Lower leg skin (tissue), 4 donors: ENCODE results near the gene NOM1. TPM values are rescaled to one million over a fixed set of nuclear protein-coding genes. Genes with fewer than 3 reads are reported as not detected.

Experiments
- DNase-seq, 2 donors: peaks; one replicate each; pipeline ENCODE4 v3.0.0-alpha.2; 2019; ENCODE audit warnings: low spot score in 2 of 2
- H3K4me3 ChIP-seq: fragments of 200-600 bp; sonication (generic); 2 replicates; pipeline ENCODE4 v1.5.1; 2017; ENCODE audit warnings: mild to moderate bottlenecking, low read depth; ENCODE audit not compliant: poor library complexity, severe bottlenecking
- POLR2A ChIP-seq, 2 donors: fragments of 450-650 bp; IDR thresholded peaks; one replicate each; pipeline ENCODE4 v1.6.1; 2016 to 2017; ENCODE audit warnings: antibody characterized with exemption in 2 of 2, mild to moderate bottlenecking in 1 of 2, moderate library complexity in 1 of 2
- WGBS, 2 donors: methylation state at CpG; one replicate each; pipeline ENCODE4 v1.1.5; 2018; 5-methylcytosine and 5-hydroxymethylcytosine counted together
- intact Hi-C: fragments of 100-400 bp; cut with DNase I; formaldehyde crosslinking; loops from one replicate; pipeline ENCODE4 v1.15.0; 2023; ENCODE audit warnings: low total_unique reads
- total RNA-seq, 4 donors: library from RNA; depleted of rRNA; stranded (reverse); fragments of >200 nt; gene quantifications; one replicate each; pipeline ENCODE4 v1.1.0, GENCODE V29; 2016
- TF ChIP-seq, protein P1 (sequence below), 3 donors: fragments of 450-650 bp; IDR thresholded peaks; one replicate each; pipeline ENCODE4 v1.5.1; 2016; ENCODE audit warnings: antibody characterized with exemption in 3 of 3, mild to moderate bottlenecking in 3 of 3, moderate library complexity in 2 of 3

Gene NOM1
- total RNA-seq, 4 donors from 2014 or later: 9.0 to 26.4 (median 17.4) TPM

DNA sequence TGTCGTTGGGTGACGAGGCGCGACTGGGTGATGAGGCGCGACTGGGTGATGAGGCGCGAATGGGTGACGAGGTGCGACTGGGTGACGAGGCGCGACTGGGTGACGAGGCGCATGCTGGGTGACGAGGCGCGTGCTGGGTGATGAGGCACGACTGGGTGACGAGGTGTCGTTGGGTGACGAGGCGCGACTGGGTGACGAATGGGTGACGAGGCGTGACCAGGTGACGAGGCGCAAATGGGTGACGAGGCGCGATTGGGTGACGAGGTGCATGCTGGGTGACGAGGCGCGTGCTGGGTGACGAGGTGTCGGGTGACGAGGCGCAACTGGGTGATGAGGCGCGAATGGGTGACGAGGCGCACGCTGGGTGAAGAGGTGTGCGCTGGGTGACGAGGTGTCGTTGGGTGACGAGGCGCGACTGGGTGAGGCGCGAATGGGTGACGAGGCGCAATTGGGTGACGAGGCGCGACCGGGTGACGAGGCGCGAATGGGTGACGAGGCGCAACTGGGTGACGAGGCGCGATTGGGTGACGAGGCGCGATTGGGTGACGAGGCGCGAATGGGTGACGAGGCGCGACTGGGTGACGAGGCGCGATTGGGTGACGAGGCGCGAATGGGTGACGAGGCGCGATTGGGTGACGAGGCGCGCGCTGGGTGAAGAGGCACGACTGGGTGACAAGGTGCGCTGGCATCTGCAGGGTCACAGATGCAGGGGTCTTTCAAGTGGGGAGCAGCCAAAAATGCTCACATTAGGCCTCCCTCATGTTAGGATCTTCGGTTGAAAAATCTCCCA, 7.9 kb upstream of the NOM1 start:
- no peak for DNase-seq
- intact Hi-C loops: loop anchor here (10.0 kb wide), 1 partner anchor 333 kb away; no protein-coding TSS in a partner anchor
- 95 to 97% methylated on average over 92 of the region's 92 CpGs for WGBS, 2 donors
- no peak for TF ChIP-seq POLR2A (IDR thresholded peaks at IDR 0.05)
- TF ChIP-seq, protein P1, sequence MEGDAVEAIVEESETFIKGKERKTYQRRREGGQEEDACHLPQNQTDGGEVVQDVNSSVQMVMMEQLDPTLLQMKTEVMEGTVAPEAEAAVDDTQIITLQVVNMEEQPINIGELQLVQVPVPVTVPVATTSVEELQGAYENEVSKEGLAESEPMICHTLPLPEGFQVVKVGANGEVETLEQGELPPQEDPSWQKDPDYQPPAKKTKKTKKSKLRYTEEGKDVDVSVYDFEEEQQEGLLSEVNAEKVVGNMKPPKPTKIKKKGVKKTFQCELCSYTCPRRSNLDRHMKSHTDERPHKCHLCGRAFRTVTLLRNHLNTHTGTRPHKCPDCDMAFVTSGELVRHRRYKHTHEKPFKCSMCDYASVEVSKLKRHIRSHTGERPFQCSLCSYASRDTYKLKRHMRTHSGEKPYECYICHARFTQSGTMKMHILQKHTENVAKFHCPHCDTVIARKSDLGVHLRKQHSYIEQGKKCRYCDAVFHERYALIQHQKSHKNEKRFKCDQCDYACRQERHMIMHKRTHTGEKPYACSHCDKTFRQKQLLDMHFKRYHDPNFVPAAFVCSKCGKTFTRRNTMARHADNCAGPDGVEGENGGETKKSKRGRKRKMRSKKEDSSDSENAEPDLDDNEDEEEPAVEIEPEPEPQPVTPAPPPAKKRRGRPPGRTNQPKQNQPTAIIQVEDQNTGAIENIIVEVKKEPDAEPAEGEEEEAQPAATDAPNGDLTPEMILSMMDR (IDR thresholded peaks at IDR 0.05): no peak
- H3K4me3 ChIP-seq: no peak overlapping the region

DNA sequence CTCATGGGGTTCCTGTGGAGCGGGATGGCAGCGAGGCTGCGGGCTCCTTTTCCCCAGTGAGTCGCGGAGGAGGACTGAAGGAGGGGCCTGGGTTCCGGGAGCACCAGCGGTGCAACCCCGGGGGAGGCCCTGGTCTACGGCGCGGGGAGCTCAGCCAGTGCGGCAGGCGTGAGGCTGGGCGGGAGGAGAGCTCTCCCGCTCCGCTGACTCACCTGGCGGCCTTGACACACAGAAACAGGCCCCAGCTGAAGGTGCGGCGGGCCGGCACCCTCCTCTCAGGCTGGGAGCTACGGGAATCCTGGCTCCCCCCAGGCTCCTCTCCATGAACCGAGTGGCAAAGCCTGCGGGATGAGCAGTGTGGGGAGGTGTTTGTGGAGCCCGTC, 6.8 kb upstream of the NOM1 start:
- 20% methylated on average over 20 of the region's 24 CpGs; no CpG with 5 or more reads in 1 of the 2 donors for WGBS, 2 donors
- H3K4me3 ChIP-seq: no peak overlapping the region
- intact Hi-C loops: loop anchor here (10.0 kb wide), 1 partner anchor 332 kb away; no protein-coding TSS in a partner anchor
- TF ChIP-seq, protein P1 (IDR thresholded peaks at IDR 0.05): no peak
- TF ChIP-seq POLR2A (IDR thresholded peaks at IDR 0.05): no peak
- DNase-seq: no peak

DNA sequence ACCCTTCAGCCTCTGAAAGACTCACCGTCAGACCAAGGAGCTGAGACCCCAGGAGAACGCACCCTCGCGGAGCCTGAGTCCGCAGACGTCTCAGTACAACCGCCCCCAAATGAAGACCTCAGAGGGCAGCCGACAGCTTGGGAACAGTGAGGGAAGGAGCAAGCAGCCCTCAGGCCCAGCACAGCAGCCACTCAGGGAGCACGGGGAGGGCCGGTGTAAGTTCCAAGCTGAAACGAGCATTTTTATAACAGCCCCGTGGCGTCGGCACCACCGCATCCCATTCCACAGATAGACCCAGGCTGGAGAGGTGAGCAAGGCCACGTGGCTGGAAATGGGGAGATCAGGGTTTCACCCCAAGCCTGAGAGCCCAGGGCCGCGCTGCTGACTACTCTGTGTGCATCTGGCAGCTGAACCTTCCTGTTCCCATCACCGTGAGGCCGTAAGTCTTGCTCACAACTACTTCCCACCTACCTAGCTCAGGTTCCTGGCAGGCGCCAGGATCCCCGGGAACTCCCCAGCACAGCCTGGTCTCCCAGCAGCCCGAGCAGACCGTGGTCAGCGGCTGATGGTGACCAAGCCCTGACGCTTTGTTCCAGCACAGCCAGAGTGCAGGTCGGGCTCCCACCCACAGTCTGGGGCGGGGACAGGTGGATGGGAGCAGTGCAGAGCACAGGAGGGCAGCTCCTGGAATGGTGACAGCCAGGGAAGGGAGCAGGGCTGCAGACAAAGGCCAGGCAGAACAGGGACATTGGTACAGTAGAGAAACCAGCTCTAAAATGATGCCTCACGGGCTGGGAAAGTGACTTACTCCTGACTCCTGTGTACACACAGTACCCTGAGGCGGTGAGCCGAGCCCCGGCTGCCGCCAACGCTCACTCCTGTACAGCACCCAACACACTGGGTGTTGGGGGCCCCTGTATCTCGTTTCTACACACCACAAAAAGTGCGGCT, 6.1 kb upstream of the NOM1 start:
- no peak for DNase-seq
- intact Hi-C loops: loop anchor here (10.0 kb wide), 1 partner anchor 331 kb away; no protein-coding TSS in a partner anchor
- no peak for TF ChIP-seq POLR2A (IDR thresholded peaks at IDR 0.05)
- TF ChIP-seq, protein P1 (IDR thresholded peaks at IDR 0.05): no peak
- WGBS, 2 donors: 32 to 46% methylated on average over 19 to 35 of the region's 36 CpGs
- no peak overlapping the region for H3K4me3 ChIP-seq

DNA sequence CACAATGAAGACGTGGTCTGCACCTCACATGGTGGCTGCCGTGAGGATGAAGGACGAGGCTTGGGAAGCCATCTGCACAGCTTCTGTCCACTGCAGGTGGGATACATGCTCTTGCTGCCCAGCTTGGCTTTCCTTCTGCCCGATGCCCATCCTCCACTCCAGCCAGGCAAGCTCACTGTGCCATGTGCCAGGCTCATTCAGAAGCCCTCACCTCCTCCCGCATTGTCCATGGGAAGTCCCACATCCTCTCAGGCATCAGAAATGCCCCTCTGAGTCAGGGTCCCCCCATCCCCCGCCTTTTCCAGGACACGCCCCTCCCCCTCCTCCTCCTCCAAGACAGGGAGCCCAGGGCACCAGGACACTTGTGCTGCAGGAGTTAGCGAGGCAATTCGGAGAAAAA, 4.6 kb upstream of the NOM1 start:
- H3K4me3 ChIP-seq: no peak overlapping the region
- intact Hi-C loops: loop anchor here (10.0 kb wide), 1 partner anchor 330 kb away; no protein-coding TSS in a partner anchor
- WGBS, 2 donors: 50 to 60% methylated on average over 9 of the region's 9 CpGs
- no peak for DNase-seq
- TF ChIP-seq, protein P1 (IDR thresholded peaks at IDR 0.05): no peak
- no peak for TF ChIP-seq POLR2A (IDR thresholded peaks at IDR 0.05)

DNA sequence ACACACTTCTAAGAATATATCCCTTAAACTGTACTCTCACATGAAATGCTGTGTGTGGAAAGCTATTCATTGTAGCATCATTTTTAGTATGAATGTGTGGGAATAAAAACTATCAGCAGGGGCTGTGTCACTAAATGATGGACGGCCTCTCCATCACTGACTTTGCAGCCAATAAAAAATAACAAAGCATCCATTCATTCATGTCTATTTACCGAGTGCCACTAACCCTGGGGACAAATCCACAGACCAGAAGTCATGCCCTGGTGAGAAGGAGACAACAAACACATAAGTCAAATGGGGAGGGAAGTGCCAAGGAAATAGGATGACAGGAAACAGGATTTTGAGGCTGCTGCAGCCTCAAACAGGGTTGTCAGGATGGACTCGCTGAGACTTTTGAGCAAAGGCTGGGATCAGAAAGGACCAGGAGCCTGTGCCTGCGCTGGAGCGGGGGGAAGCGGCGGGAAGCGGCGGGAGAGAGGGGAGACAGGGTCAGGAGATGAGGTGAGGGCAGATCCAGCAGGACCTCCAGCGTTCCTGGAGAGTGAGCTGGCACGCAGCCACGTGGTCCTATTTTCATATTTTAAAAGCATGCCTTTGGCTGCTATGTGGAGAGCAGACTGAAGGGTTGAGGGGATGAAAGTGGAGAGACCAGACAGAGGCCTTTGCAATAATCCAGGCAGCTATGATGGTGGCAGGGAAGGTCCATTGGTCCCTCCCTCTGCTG, 2.2 kb upstream of the NOM1 start:
- no peak overlapping the region for H3K4me3 ChIP-seq
- no peak for DNase-seq
- WGBS, 2 donors: 64 to 67% methylated on average over 12 of the region's 12 CpGs
- TF ChIP-seq, protein P1 (IDR thresholded peaks at IDR 0.05): no peak
- intact Hi-C loops: loop anchor here (10.0 kb wide), 1 partner anchor 328 kb away; no protein-coding TSS in a partner anchor
